ENCODE results near the gene GRAP2. TPM values are rescaled to one million over a fixed set of nuclear protein-coding genes. Genes with fewer than 3 reads are reported as not detected.

The GRAP2 gene
- total and polyA plus RNA-seq, 10 of the 15 experiments (the other 5 are each of a cell fraction or from before 2014, with no cell fraction given) = 3.3 to 79.1 (median 59.6) TPM

- Histone ChIP-seq H3K27me3 (replicated peaks in 1 of 2; ENCODE audit: control insufficient read depth in 2 of 2, insufficient read depth in 2 of 2, low read length in 1 of 2) (no peaks in the 10 kb centered on the region), H3K4me1 (ENCODE audit: control insufficient read depth, insufficient read depth, low read length) (peaks cover 24% of the 10 kb centered on the region), H3K79me2 (ENCODE audit: control insufficient read depth, insufficient read depth, low read length) (peaks cover 66% of the 10 kb centered on the region), H3K9me3 (replicated peaks; ENCODE audit: control insufficient read depth, insufficient read depth, low read length) (no peaks in the 10 kb centered on the region), H3K36me3 (ENCODE audit: control insufficient read depth in 2 of 2, insufficient read depth in 2 of 2, low read length in 1 of 2) (no peaks in the 10 kb centered on the region), H3K4me2 (ENCODE audit: control insufficient read depth, insufficient read depth) (peak overlapping the region; percentile 95), H3K9ac (ENCODE audit: control insufficient read depth, insufficient read depth, low read length) (peak overlapping the region; percentile 76), H3K27ac (ENCODE audit: control insufficient read depth, insufficient read depth) (peak overlapping the region; percentile 87), H2AFZ (ENCODE audit: control insufficient read depth, low read depth, low read length) (no peak overlapping the region; the same call in 1 of the 2 replicates), H4K20me1 (ENCODE audit: control insufficient read depth, insufficient read depth) (no peaks in the 10 kb centered on the region), H3K4me3 (peak overlapping the region; percentile 89)
- 11% methylated on average over 8 of the region's 8 CpGs for WGBS (ENCODE audit: insufficient coverage, insufficient replicate concordance, low lambda C conversion rate, missing lambda C conversion rate)
- ChIA-PET SMC1A (ENCODE audit: uncharacterized antibody, unreplicated experiment) (interaction anchor here (0.6 to 7.2 kb wide), 6 partner anchors 9 to 135 kb away, joined by 3 to 108 read pairs (median 11); no protein-coding TSS in a partner anchor), POLR2A (interaction anchor here (1.6 kb wide), 1 partner anchor 9 kb away, joined by 4 read pairs; no protein-coding TSS in a partner anchor), CTCF (no interaction called here), RAD21 (ENCODE audit: unreplicated experiment) (interaction anchor here (1.1 to 6.9 kb wide), 2 partner anchors 9 to 30 kb away, joined by 4 to 91 read pairs; no protein-coding TSS in a partner anchor)
- TF ChIP-seq ZSCAN29 (IDR thresholded peaks at IDR 0.05) (no peak), MTA3 (IDR thresholded peaks at IDR 0.05; ENCODE audit: borderline replicate concordance, low read length) (0 out of 2 replicates have a peak, but pooled peaks have one; percentile 57), HDGF (IDR thresholded peaks at IDR 0.05) (no peak)
- TF ChIP-seq, protein P1, sequence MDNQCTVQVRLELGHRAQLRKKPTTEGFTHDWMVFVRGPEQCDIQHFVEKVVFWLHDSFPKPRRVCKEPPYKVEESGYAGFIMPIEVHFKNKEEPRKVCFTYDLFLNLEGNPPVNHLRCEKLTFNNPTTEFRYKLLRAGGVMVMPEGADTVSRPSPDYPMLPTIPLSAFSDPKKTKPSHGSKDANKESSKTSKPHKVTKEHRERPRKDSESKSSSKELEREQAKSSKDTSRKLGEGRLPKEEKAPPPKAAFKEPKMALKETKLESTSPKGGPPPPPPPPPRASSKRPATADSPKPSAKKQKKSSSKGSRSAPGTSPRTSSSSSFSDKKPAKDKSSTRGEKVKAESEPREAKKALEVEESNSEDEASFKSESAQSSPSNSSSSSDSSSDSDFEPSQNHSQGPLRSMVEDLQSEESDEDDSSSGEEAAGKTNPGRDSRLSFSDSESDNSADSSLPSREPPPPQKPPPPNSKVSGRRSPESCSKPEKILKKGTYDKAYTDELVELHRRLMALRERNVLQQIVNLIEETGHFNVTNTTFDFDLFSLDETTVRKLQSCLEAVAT (IDR thresholded peaks at IDR 0.05) = peak; percentile 53; the same call in 1 of the 2 replicates
- TF ChIP-seq, protein P2, sequence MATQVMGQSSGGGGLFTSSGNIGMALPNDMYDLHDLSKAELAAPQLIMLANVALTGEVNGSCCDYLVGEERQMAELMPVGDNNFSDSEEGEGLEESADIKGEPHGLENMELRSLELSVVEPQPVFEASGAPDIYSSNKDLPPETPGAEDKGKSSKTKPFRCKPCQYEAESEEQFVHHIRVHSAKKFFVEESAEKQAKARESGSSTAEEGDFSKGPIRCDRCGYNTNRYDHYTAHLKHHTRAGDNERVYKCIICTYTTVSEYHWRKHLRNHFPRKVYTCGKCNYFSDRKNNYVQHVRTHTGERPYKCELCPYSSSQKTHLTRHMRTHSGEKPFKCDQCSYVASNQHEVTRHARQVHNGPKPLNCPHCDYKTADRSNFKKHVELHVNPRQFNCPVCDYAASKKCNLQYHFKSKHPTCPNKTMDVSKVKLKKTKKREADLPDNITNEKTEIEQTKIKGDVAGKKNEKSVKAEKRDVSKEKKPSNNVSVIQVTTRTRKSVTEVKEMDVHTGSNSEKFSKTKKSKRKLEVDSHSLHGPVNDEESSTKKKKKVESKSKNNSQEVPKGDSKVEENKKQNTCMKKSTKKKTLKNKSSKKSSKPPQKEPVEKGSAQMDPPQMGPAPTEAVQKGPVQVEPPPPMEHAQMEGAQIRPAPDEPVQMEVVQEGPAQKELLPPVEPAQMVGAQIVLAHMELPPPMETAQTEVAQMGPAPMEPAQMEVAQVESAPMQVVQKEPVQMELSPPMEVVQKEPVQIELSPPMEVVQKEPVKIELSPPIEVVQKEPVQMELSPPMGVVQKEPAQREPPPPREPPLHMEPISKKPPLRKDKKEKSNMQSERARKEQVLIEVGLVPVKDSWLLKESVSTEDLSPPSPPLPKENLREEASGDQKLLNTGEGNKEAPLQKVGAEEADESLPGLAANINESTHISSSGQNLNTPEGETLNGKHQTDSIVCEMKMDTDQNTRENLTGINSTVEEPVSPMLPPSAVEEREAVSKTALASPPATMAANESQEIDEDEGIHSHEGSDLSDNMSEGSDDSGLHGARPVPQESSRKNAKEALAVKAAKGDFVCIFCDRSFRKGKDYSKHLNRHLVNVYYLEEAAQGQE (IDR thresholded peaks at IDR 0.05; ENCODE audit: low read depth, low read length) = no peak
- ATAC-seq = peak; percentile 8; the same call in 2 of the 3 replicates
- BruUV-seq (replicated peaks) = no TSS peak
- in situ Hi-C loops (cut with MboI) (no loop called here), intact Hi-C loops (cut with micrococcal nuclease; ENCODE audit: unreplicated experiment) (loop anchor here (2.0 kb wide), 2 partner anchors 33 to 77 kb away; no protein-coding TSS in a partner anchor)
- no peak for DNase-seq (ENCODE audit: low read depth, low spot score)
- no peak for FAIRE-seq
Measured at GRCh38 chr22:39901565-39902146, 772 bp downstream of the GRAP2 start.
